Ramos (cell line): ENCODE data around the gene SLC22A13.

ENCODE experiments used
- in situ Hi-C: fragments of 300-500 bp; cut with MboI; formaldehyde crosslinking; loops from one replicate; pipeline ENCODE4 v1.14.3; 2022; ENCODE audit warnings: low sequenced_read_pairs; ENCODE audit not compliant: unreplicated experiment

Gene SLC22A13

GRCh38 chr3:38323060-38323459 lies 57.4 kb downstream of the SLC22A13 start:
- in situ Hi-C loops: no loop called here

GRCh38 chr3:38325256-38325655 lies 59.6 kb downstream of the SLC22A13 start:
- in situ Hi-C loops: no loop called here

DNA sequence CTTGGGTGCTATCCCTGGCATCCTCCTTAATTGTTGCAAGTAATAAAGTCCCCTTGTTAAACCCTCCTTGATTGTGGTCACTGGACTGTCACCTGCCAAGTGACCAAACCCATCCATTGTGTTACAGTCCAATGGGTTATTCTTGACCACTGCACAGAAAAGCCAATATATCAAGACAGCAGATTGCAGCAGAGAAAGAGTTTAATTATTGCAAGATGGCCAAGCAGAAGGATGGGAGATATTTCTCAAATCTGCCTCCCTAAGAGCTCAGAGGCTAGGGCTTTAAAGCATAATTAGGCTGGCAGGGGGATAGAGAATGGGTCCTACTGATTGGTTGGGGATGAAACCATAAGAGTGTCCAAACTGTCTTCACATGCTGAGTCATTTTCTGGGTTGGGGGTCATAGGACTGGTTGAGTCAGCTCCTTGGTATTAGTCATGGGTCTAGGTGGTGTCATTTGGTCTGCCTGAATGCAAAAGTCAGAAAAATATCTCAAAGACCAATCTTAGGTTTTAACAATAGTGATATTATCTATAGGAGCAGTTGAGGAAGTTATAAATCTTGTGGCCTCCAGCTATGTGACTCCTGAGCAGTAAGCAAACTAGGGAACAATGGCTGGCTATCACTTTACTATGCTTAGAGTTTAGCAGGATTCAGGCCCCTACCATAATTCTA lies 61.9 kb downstream of the SLC22A13 start:
- in situ Hi-C loops: no loop called here
